C4-2B (cell line): ENCODE data around the gene STEAP3.

Experiments
- ZFX ChIP-seq: fragments of 450-650 bp; IDR thresholded peaks from 2 replicates; pipeline ENCODE4 v1.6.1; 2017
- TF ChIP-seq, protein P1 (sequence below): fragments of 450-650 bp; conservative IDR thresholded peaks from 2 replicates; pipeline ENCODE4 v1.5.1; 2017; ENCODE audit warnings: mild to moderate bottlenecking

- TF ChIP-seq, protein P1, sequence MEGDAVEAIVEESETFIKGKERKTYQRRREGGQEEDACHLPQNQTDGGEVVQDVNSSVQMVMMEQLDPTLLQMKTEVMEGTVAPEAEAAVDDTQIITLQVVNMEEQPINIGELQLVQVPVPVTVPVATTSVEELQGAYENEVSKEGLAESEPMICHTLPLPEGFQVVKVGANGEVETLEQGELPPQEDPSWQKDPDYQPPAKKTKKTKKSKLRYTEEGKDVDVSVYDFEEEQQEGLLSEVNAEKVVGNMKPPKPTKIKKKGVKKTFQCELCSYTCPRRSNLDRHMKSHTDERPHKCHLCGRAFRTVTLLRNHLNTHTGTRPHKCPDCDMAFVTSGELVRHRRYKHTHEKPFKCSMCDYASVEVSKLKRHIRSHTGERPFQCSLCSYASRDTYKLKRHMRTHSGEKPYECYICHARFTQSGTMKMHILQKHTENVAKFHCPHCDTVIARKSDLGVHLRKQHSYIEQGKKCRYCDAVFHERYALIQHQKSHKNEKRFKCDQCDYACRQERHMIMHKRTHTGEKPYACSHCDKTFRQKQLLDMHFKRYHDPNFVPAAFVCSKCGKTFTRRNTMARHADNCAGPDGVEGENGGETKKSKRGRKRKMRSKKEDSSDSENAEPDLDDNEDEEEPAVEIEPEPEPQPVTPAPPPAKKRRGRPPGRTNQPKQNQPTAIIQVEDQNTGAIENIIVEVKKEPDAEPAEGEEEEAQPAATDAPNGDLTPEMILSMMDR = no peak
- TF ChIP-seq ZFX = no peak
These were observed 30.3 kb downstream of the STEAP3 start for GRCh38 chr2:119253760-119254600.
